GM19468 (cell line): ENCODE results near the gene PLD5.
"Not testable (repeated sequence)": the region's sequence is repeated elsewhere in the genome, so short reads cannot be mapped to it uniquely, and the experiment has no call there.

Experiments used
- ATAC-seq: cut with Tn5 transposase; IDR thresholded peaks from one replicate; pipeline ENCODE4 v1.9.1; 2021; ENCODE audit warnings: mild to moderate bottlenecking, moderate library complexity, moderate number of reproducible peaks; ENCODE audit not compliant: unreplicated experiment; ENCODE audit errors: extremely low read depth

Gene PLD5

DNA sequence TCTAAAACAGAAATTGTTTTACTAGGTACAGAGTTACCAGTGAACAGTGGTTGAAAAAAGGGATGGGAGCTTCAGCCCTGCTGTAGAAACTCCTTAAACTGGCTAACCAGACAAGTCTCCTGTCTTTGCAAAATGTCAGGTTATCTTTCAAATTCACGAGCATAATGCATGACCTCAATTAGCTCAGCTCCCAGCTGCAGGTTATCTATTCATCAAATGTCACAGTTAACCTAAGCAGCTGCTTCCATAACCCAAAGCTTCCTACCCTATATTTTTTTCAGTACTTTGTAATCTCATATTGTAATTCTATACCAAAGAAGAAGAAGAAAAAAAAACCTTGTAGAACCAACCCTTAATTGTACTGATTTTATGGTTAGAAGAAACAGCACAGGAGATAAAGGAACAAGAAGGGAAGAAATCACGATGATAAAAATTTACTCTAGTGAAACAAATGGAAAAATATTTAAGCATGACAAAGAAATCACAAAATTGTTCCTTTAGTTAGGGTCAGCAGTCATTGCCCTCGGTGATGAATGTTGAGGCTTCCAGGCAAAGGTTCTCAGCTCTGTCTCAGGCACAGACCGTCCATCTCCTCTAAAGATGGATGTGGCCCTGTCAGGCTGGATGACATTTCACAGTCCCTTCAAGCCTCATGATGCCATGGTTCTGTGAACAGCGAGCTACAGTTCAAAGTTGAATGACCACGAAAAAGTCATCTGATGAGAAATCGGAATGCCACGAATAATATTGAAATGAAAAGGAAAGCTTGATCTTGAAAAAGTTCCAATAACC is 95.9 kb downstream of the PLD5 start:
- ATAC-seq: no peak

DNA sequence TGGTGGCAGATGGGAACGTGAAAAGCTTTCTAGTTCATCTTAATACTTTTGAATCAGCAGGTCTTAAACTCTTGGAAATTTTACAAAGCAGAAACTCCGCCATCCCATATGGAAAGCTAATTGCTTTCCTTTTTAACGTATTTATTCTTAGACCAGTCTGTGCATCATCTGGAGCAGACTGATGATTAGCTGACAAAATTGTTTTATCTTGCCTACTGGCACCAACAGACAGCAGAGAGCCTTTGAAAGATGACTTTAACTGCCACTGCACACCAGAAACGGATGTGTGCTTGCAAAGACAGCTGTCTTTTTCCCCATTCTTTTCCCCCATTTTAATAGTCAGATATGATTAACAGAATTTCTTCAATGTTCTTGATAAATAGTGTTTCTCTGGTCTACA is 97.0 kb downstream of the PLD5 start:
- ATAC-seq: no peak

DNA sequence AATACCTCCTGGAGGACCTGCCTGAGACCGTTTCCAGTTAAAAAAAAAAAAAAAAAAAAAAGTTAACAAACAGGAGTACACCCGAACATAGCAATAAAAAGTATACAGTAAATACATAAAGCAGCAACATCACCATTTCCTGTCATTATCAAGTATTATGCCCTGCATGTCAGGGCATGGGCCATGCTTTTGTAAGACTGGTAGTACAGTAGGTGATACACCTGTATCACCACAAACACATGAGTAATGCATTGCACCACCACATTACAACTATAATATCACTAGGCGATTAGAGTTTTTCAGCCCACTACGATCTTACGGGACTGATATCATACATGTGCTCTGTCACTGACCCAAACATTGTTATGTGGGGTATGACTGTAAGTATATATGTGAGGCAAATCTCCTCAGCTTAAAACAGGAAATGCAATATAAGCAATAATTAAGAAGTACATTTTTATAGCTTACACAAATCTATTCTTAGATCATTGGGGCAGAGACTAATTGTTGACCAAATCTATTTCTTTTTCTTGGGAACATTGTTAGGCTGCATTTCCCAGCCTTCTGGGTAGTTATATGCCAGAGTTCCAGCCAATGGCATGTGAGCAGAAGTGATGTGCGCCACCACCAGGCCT is 98.1 kb downstream of the PLD5 start:
- ATAC-seq: no peak

DNA sequence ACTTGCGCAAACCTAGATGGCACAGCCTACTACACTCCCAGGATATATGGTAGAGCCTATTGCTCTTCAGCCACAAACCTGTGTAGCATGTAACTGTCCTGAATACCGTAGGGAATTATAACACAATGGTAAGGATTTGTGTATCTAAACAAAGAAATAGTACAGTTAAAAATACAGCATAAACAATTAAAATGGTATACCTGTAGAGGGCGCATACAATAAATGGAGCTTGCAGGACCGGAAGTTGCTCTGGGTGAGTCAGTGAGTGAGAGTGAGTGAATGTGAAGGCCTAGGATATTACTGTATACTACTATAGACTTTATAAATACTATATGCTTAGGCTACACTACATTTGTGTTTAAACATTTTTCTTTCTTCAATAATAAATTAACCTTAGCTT is 99.3 kb downstream of the PLD5 start:
- no peak for ATAC-seq

DNA sequence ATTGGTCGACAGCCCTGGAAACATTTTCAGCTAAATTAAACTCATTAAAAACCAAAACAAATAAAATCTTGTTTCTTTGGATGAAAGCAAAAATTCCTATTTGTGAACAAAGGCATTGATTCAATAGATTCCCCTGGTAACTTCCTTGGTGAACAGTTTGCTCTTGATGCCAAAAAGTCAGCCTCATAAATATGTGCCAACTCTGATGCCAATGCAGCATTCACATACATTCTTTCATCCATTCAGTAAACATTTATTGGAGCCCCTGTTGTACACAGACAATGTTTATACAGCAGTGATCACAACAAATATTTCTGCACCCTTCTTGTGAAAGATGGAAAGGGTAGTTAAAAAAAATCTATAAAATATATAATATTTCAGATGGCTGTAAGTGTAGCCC is 107.8 kb downstream of the PLD5 start:
- no peak for ATAC-seq

DNA sequence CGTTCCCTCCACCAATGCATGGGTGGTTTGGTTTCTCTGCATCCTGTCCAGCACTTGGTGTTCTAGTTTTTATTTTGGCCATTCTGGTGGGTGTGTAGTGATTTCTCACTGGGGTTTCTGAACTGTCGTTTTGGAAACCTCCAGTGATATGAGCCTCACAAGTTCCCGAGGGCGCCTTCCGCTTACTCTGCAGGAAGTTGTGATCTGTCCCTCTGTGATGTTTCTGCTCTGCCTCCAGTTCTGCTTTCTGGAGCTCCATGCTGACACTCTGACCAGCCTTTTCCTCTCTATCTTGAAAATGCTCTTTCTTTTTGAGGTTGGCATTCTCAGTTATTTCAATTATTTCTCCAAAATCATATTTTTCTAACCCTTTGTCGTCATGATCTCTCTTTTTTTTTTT is 111.6 kb downstream of the PLD5 start:
- no peak for ATAC-seq

DNA sequence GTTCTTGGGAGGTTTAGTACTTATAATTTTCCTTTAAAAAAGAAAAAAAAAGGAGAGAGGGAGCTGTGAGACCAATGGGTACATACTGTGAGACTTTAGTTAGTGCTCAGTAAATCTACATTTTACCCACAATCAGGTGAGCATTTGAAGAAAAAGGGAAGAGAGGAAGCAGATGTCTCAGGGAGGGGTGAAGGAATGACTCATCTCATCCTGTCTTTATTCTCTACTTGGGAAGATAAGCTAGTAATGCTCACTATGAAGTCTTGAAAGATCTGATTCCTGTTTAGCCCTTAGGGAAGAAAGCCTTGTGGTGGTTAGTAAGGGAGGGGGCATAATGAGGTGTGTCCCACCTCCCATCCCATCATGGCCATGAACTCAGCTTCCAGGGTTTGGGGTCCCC is 112.6 kb downstream of the PLD5 start:
- no peak for ATAC-seq

DNA sequence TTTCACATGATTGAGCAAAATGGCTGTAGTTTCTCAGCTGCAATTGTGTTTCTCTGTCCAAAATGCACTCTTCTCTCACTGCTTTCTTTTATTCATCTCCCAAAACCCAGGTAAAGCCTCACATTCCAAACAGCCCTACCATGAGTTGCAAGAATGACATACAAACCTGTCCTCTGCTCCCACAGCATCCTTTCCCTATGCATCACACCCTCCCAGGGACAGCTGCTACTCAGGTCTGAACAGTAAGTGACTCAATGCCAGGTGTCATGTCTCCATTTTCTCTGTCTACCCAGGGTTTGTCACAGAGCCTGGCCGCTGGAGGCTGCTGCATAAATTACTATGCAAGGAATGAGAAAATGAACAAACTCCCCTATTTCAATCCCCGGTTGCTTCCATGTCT is 118.5 kb downstream of the PLD5 start:
- no peak for ATAC-seq

DNA sequence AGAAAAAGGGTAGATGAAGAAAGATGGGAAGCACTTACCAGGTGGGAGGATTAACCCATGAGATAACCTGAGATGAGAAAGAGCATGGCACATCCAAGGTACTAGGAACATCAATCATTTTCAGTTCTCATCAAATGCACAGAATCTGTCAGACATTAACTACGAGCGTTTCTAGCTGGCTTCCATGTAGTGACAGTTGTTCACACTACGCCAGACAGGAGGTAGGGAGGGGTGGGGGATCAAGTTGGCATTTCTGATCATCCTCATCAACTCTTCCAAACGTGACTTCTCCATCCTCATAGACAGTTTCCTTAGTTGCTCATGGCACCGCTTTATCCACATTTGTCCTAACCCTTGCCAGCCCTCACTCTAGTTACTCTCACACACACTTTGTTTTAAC is 120.2 kb downstream of the PLD5 start:
- no peak for ATAC-seq

DNA sequence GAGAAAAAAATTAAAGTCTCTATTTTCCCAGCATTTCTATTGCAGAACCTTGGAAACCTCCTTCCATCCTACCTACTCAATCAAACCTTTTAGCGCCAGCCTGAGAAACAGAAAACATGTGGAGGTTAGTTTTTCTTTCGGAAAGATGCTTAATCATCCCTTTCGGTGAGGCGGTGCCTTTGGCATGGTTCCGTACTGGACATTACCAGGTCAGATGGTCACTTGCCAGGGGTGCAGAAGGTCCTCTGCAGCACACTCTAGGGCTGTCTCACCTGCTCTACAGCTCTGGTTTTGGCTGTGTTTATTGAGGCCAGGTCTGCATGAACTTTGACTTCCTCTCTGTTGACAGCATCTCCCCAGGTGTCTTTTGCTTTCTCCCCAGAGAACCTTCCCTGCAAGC is 121.5 kb downstream of the PLD5 start:
- ATAC-seq: no peak

DNA sequence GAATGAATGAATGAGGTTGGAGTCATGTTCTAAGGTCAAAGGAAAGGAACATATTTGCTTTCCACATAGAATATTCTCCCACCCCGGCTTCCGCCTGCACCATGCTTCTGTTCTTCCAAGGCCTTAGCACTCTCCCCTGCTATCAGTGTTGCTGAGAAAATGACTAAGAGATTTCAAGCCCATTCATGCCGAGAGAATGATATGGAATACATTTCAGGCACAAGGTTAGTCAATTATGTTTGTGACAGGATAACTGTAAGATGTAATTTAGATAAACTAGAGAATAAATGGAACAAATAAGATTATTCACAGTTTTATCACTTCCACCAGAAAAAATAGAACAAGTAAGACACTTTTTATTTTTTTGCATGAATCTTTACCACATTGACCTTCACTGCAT is 122.6 kb downstream of the PLD5 start:
- ATAC-seq: no peak

DNA sequence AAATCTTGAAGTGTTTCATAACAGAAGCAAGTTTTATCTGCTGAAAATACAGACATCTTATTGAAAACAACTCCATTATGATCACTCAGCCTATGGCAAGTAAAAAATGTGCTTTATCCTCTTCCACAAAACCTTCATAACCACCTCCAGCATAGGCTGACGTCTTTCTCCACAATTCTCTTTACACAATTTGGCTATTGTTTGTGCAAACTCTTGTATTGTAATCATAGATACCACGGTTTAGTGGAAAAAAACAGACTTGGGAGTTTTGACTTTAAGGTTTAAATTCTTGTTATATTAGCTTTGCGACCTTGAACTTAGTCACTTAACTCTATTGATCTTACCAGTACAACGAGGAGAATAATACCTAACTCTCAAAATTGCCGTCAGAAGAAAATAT is 126.1 kb downstream of the PLD5 start:
- no peak for ATAC-seq

DNA sequence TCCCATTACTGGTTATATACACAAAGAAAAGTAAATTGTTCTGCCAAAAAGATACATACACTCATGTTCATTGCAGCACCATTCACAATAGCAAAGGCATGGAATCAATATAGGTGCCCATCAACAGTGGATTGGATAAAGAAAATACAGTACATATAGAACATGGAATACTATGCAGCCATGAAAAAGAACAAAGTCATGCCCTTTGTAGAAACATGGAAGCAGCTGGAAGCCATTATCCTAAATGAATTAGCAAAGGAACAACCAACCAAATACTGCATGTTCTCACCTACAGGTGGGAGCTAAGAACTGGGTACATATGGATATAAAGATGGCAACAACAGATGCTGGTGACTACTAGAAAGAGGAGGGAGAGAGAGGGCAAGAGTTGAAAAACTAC is 132.6 kb downstream of the PLD5 start:
- no peak for ATAC-seq

DNA sequence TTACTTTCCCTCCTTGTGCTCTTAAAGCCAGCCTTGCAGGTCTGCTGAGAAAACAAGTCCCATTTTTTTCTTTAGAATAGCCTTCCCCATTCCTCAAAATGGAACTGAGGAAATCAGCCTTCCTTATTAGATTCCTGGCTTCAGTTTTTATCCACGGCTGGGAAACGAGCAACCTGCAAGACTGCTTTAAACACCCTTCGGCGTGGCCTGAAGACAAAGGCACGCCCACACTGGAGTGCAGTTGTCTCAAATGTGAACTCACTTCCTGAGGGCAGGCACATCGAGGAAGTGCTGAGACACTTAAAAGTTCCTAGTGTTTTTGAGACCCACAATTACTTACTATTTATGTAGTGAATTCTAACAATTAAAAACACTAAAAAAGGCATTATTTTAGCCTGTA is 148.4 kb downstream of the PLD5 start:
- not testable (repeated sequence) for ATAC-seq

DNA sequence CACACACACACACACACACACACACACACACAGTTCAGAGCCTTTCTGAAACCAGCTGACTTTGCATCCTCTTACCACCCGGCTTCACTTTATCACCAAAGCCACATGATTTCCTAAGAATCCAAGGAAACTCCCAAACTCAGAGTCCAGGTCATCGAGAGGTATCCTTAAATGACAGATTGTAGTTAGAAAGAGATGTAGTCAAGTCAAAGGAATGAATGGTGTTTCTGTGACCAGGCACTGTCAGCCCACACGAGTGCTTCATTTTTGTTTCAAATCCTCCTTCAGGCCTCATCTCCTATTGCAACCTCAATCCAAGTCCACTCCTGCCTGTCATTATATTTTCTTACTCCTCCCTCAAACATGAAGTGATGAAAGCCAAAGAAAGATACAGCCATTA is 174.1 kb downstream of the PLD5 start:
- not testable (repeated sequence) for ATAC-seq

DNA sequence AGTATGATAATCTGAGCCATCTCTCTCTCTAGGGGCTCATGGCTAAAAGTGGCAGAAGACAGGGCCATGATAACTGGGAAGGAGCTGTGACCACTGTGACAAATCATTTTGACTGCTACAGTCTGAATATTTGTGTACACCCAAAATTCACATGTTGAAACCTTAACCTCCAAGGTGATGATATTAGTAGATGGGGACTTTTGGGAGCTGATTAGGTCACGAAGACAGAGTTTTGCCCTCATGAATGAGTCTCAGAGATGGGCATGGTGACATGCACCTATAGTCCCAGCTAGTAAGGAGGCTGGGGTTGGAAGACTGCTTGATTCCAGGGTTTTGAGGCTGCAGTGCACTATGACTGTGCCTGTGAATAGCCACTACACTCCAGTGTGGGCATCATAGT is 174.9 kb downstream of the PLD5 start:
- no peak for ATAC-seq

DNA sequence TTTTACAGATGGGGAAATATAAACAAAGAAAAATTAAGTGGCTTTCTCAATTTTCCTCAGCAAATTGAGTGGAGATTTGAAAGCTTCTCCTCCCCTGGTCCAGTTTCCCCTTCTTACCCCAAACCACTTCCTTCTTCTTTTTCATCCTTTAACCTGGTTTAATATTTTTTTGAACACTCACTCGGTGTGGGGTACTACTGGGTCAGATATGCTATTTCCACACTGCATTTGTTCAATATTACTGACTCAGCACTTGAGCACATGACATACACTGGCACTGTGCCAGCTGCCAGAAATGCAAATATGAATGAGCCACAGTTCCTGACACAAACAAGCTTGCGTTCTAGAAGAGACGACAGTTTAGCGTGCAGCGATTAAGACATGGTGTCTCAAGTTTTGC is 193.6 kb downstream of the PLD5 start:
- ATAC-seq: peak; percentile 35

DNA sequence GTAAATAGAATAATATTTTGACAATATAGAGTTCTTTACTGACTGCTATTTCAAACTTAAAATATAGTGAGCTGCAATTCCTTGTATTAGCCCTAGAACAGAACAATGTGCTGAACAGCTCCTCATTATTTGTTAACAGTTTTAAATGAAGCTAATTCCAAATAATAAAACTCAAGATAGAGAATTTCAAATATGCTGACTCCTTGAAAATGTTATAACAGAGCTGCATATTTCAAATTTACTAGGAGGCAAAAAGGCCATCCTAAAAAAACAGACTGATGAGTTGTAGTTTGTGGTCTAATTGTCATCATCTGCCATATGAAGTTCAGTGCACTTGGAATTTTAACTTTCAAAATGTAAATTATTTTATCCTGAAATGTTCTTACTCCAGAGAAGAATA is 197.1 kb downstream of the PLD5 start:
- not testable (repeated sequence) for ATAC-seq

DNA sequence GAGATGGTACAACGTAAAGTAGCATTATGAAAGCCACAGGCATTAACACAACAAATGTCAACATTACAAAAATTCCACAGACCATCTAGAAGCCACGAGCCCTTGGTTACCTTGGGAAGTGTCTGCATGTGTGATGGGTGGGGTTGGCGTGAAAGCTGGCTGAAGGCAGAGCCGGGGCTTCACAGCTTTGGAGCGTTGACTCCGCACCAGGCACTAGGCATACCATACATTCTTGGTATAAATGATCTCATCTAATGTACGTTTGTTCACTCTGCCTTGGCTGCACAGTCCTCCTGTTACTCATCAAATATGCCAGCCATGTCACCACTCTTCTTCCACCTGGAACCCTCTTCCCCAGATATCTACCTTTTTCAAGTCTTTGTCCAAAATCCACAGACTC is 202.5 kb downstream of the PLD5 start:
- not testable (repeated sequence) for ATAC-seq

DNA sequence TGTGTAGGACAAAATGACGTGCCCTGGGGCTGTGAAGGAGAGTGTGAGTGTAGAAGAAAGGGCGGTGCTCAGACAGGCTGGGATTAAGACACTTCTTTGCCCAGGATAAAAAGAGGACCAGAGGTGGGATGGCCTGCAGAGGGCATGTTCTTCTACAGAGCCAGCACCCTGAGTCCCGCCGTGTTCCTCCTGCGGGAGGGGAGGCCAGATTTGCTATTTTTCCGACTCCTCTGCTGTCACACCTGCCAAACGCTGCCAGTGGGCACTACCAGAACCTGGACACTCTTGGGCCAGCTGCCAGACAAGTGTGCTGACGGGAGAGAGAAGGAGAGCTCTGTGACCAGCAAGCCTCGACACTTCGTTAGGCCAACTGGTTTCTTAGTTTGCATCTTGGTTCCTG is 206.4 kb downstream of the PLD5 start:
- no peak for ATAC-seq

DNA sequence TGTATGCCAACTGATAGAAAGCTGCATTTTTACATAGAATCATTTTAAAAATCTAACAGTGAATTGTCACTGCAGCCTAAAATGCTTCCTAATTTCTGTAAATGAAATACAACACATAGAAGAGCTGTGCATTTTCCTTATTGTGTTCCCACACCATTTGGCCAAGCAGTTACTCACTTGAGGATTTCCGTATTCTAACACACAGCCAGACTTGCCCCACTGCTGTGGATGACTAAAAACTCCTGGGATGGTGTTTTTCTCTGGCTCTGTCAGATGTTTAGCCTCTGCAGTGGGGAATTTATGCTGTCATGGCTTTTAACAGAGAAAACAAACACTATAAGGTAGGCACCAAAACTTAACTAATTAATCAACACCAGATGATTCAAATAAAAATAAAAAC is 209.6 kb downstream of the PLD5 start:
- ATAC-seq: not testable (repeated sequence)

DNA sequence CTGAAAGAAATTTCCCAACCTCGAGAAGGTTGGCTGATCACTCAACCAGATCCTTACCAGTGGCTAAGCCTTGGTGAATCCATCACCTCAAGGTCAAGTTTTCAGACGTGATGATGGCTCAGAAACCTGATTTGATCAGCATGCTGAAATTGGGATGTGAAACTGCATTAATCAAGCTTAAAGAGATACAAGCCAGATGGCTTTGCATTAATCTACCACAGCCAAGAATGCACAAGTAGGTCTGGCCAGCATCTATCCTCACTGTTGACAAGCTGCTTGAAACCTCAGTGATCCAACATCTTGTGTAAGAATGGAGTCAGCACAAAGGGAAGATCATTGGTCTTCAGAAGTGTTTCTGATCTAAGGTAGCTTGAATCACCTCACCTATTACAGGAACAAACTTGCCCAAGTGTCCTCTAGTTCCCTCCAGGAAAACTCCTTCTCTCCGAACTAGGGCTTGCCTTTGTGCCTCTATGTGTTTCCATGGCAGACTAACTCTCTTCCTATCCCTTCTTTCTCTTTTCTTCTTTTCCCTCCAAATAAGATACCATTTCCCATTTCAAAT is 210.3 kb downstream of the PLD5 start:
- ATAC-seq: peak; percentile 28
